GM13977 (cell line): ENCODE measurements around the gene ATP4B.

ENCODE experiments used
- DNase-seq: peaks from one replicate; pipeline ENCODE4 v3.0.0; 2012; ENCODE audit warnings: low spot score
- in situ Hi-C: fragments of 300-500 bp; cut with MboI; formaldehyde crosslinking; loops from one replicate; pipeline ENCODE4 v1.12.0; 2022; ENCODE audit warnings: low sequenced_read_pairs, low pct_unique_long_range_greater_than_20kb, mixed read lengths, inconsistent platforms; ENCODE audit not compliant: unreplicated experiment
- TF ChIP-seq, protein P1 (sequence below): IDR thresholded peaks from 2 replicates; pipeline ENCODE4 v1.5.1; 2012; ENCODE audit warnings: mild to moderate bottlenecking, control low read depth; ENCODE audit not compliant: insufficient read depth; ENCODE audit errors: extremely low read depth, missing control alignments

Gene ATP4B

DNA sequence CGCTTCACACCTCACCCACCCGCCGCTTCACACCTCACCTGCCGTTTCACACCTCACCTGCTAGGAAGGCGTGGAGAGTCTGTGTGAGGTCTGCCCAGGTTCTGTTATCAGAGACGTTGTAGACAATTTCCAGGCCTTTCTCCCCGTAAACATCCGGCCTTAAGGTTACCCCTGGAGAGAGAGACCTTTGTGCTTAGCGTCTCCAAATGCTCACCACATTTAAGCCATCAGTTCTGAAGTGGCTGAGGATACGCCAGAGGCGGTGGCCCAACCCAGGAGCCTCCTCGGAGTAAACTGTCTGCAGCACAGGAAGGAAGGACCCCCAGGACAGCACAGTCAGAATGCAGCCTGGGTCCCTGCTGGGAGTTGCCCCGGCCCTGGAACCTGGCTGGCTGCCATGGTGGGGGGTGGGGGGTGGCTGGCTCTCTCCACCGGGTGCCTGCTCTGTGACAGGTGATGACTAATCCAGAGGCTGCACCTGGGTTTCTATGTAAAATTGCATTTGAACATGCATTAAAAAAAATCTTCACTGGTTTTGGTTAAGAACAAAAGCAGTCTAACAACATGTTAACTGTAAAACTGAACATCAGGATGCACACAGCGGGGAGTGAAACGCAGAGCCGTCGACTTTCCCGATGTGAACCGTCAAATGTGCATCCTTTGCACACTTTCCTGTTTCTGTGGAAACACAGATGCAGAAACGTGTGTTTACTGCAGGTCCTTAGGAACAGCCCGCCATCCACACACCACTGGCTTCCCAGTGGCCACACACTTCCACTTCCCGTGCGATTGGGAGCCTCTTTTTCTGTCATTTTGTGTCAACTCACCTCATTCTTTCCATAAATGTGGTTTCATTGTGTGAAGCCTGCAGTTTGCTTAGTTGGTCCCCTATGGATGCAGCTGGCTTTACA, 4.5 kb downstream of the ATP4B start:
- TF ChIP-seq, protein P1, sequence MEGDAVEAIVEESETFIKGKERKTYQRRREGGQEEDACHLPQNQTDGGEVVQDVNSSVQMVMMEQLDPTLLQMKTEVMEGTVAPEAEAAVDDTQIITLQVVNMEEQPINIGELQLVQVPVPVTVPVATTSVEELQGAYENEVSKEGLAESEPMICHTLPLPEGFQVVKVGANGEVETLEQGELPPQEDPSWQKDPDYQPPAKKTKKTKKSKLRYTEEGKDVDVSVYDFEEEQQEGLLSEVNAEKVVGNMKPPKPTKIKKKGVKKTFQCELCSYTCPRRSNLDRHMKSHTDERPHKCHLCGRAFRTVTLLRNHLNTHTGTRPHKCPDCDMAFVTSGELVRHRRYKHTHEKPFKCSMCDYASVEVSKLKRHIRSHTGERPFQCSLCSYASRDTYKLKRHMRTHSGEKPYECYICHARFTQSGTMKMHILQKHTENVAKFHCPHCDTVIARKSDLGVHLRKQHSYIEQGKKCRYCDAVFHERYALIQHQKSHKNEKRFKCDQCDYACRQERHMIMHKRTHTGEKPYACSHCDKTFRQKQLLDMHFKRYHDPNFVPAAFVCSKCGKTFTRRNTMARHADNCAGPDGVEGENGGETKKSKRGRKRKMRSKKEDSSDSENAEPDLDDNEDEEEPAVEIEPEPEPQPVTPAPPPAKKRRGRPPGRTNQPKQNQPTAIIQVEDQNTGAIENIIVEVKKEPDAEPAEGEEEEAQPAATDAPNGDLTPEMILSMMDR: no peak

GRCh38 chr13:113652404-113653263, 5.4 kb downstream of the ATP4B start:
- TF ChIP-seq, protein P1: no peak
- in situ Hi-C loops: no loop called here
- no peak for DNase-seq

More for the DNA sequence above, 4.5 kb downstream of the ATP4B start:
- no peak for DNase-seq
- in situ Hi-C loops: no loop called here

DNA sequence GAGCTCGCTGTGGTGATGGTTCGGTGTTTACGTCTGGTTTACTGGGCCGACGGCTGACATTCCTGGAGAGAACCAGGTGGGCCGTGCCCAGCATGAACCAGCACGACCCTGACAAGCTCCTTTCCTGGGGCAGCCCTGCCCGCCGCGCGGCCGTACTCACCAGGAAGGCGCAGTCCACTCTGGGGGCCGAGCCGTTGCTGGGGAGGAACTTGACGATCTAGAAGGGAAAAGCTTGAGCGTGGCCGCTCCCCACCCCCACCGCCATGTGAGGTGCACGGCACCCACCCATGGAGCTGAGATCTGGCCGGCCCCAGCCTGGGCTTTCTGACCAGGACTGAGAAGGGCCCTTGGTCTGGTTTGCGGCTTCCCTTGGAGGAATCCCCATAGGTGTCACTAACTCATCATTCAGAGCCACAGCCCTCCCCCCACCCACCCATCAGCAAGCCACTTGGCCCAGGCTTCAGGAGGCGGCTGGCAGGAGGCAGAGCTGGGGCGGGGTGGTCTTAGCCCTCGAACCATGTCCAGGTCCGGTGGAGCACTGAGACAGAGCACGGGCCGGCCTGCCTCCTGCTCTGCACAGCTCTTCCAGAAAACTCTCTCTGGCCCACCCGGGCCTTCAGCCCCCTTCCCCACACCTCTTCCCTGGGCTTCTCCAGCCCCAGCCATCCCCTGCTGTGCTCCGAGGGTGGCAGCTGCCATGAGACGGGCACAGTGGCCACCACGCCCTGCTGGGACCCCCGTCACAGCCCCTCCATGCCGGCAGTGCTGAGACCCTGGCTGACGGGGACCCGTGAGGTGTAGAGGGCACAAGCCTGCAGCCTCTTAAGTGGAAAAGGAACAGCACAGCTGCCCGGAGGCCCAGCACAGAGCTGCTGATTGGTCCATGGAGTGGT, 6.2 kb downstream of the ATP4B start:
- TF ChIP-seq, protein P1: no peak
- DNase-seq: no peak
- in situ Hi-C loops: no loop called here

- in situ Hi-C loops: no loop called here
- TF ChIP-seq, protein P1: no peak
These were observed 7.3 kb downstream of the ATP4B start for GRCh38 chr13:113650731-113651148.

GRCh38 chr13:113650275-113650674, 7.7 kb downstream of the ATP4B start:
- TF ChIP-seq, protein P1: no peak
- no peak for DNase-seq
- in situ Hi-C loops: no loop called here

More at GRCh38 chr13:113650731-113651148, 7.3 kb downstream of the ATP4B start:
- no peak for DNase-seq

DNA sequence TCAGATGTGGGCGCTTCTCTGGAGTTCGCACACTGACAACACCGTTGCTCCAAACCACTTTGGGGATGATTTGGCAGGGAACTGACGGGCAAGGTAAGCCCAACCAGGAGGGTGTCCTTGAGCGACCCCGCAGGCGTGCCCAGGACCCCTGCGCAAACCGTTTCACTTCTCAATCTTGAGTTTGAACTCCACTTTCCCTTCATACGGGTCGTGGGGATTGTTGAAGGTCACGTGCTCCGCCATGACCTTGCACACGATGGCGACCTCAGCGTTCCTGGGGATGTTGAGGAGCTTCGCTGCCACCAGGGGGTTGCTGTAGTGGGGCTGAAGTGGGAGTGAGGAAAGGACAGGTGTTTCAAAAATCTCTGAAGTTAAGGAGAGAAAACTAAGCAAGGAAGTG, 8.8 kb downstream of the ATP4B start:
- in situ Hi-C loops: no loop called here
- no peak for DNase-seq
- TF ChIP-seq, protein P1: no peak
